GM19372 (cell line): ENCODE results near the gene GPR148.

Source experiments
- ATAC-seq: cut with Tn5 transposase; IDR thresholded peaks from one replicate; pipeline ENCODE4 v1.9.1; 2021; ENCODE audit warnings: mild to moderate bottlenecking, low read depth, moderate library complexity; ENCODE audit not compliant: unreplicated experiment

GPR148 gene

DNA sequence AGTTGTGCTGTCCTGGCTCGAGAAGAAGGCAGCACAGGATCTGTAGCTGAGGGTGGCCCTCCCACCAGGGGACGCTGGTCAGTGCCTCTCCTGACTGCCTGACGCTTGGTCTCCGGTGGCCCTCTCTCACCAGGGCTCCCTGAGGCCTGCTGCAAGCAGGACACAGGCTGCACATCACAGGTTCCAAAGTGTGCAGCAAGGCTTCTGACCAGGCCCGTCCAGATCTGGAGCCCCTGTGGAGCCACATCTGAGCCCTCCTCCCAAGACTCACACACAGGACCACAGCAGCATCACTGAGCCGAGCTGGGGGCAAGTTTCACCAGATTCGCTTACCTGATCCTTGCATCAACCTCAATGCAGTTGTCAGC, 38.5 kb downstream of the GPR148 start:
- no peak for ATAC-seq

DNA sequence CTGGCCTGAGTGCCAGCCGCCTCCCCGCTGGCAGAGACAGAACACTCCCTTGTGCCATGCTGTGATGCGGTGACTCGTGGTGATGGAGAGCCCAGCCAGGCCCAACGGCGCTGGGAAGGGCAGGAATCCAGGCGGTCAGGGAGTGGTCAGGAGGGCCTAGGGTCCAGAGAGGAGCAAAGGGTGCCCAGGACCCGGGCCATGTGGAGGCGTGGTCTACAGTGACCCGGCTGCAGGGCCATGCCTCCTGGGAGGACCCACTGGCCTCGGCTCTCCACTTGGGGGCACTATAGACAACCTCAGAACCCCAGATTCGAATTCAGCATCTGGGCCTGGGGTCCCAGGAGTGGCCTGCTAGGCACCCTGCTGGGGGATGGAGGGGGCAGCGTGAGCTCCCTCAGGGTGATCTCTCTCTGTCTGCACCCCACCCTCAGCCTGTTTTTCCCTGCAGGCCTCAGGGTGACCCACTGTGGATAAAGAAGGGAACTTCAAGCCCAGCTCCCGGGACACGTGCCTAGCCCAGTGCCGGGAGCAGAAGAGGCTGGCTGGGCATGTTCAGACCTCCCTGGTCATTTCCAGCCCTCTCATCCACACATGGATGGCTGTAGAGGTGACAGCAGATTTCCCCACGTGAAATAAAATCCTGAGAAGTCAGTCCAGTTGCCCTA, 39.5 kb downstream of the GPR148 start:
- ATAC-seq: no peak

DNA sequence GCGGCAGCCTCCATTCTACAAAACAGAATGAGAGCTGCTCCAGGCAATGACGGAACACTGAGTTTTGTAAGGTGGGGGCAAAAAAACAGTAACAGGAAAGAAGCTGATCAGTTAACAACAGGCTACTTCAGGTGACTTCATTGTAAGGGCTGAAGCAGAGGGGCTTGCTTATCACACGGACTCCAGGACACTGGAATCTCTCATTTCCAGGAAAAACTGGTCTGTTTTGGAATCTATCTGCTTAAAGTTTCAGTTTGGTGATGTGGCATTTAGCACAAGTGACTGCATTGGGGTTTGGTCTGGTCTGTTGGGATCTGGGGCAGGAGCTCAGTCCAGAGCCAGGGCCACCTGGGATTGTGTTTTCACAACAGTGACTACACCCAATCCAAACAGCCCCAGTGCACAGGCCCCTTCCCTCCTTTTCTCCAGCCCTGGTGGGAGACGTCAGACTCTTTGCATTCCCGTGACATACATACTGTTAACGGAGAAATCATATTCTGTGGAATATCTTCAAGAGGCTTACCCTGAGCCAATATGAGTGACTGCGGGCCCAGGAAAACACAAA, 40.6 kb downstream of the GPR148 start:
- no peak for ATAC-seq

DNA sequence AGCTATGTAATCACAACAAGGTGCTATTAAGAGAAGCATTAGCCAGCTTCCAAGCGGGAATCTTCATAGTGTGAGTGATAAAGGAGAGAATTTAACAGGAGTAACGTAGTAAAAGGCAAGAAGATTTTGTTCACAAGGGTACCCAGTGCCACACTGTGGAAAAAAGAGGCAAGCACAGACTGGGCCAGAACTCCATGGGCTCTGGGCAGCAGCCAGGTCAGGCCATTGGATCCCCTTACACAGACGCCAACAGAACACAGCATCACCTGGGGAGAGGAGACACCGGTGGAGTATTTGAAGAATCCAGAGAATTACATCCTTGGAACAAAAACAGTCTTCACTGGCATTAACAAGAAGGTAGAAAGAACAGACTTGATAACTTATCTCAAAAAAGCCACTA, 47.7 kb downstream of the GPR148 start:
- no peak for ATAC-seq

DNA sequence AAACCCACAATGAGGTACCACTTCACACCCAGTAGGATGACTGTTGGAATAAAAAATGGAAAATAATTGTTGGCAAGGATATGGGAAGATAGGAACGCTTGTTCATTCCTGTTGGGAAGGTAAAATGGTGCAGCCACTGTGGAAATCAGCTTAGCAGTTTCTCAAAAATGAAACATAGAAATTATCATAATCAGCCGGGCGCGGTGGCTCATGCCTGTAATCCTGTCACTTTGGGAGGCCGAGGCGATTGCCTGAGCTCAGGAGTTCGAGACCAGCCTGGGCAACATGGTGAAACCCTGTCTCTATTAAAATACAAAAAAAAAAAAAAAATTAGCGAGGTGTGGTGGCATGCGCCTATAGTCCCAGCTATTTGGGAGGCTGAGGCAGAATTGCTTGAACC, 49.9 kb downstream of the GPR148 start:
- ATAC-seq: no peak
